GM18909 (cell line): ENCODE measurements around the gene KPNA6.

Source experiments
- ATAC-seq: cut with Tn5 transposase; IDR thresholded peaks from one replicate; pipeline ENCODE4 v1.9.1; 2021; ENCODE audit warnings: mild to moderate bottlenecking; ENCODE audit not compliant: unreplicated experiment, poor library complexity

Gene KPNA6

DNA sequence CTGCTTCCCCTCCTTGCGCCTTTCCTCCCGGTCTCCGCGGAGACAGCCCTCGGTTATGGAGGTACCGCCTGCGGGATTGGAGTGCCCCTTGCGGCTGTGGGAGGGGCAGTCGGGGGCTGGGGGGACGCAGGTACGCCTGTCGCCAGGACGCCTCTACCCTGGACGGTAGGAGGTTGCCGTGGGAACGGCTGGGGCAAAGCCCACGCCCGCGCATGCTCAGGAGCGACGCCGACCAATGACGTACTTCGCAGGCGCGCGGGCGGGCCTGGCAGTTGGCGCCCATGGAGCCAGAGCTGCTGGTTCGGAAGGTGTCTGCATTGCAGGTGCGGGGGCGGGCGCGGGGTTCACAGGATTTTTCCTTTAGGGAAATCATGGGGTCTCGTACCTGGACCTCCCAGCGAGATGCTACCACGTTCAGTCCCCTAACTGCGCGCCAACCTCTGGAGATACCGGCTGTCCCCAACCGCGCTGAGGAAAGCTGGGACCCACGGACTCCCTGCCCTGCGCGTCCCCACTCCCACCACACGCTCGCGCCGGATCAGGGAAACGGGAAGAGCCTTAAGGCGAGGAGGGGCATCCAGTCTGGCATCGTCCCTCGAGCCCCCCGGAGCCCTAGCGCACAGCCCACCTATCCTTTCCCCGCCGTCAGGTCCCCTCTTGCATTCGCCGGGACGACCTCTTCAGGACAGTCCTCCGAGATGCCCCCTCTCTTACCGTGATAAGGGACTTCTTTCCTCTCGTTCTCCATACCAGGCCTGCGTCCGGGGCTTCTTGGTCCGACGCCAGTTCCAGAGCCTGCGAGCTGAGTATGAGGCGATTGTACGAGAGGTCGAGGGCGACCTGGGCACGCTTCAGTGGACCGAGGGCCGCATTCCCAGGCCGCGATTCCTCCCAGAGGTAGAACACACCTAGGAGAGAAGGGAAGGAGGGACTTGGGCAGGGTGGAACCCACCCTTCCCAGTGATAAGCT is 97.8 kb downstream of the KPNA6 start, which contains the start of gene IQCC:
Gene IQCC (plus strand): TSS at position 271 of the 970 bp plus-strand sequence. CDS start 11 bp downstream, at position 282.
- ATAC-seq, result peak; percentile 51

DNA sequence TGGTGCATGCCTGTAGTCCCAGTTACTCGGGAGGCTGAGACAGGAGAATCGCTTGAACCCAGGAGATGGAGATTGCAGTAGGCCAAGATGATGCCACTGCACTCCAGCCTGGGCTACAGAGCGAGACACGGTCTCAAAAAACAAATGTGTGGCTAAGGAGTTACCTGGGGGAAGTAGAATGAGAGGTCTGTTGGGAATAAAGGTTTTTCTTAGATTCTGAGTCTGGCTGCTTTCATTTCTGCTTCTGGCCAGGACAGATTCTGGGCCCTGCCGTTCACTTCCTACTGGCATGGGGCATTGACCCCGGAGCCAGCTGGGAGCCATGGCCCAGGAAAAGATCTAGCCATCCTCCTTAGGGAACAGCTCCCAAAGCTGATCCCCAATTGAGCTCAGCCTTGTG is 100.6 kb downstream of the KPNA6 start:
- no peak for ATAC-seq

DNA sequence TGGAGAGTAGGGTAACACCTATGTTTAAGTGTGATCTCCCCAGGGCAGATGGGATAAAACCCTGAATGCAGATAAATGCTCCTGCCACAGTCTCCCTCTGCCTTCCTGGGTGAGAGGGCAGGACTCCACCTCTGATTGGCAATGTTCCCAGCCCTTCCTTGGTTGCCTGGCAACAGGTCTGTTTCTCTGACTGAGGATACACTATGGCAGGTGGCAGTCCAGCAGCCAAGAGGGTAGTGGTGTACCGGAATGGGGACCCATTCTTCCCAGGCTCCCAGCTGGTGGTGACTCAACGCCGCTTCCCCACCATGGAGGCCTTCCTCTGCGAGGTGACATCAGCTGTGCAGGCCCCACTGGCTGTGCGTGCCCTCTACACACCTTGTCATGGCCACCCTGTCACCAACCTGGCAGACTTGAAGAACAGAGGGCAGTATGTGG is 101.1 kb downstream of the KPNA6 start, which contains the start of gene DCDC2B:
Gene DCDC2B (plus strand): TSS at position 199 of the 438 bp plus-strand sequence. CDS start 5 bp downstream, at position 204.
- no peak for ATAC-seq

DNA sequence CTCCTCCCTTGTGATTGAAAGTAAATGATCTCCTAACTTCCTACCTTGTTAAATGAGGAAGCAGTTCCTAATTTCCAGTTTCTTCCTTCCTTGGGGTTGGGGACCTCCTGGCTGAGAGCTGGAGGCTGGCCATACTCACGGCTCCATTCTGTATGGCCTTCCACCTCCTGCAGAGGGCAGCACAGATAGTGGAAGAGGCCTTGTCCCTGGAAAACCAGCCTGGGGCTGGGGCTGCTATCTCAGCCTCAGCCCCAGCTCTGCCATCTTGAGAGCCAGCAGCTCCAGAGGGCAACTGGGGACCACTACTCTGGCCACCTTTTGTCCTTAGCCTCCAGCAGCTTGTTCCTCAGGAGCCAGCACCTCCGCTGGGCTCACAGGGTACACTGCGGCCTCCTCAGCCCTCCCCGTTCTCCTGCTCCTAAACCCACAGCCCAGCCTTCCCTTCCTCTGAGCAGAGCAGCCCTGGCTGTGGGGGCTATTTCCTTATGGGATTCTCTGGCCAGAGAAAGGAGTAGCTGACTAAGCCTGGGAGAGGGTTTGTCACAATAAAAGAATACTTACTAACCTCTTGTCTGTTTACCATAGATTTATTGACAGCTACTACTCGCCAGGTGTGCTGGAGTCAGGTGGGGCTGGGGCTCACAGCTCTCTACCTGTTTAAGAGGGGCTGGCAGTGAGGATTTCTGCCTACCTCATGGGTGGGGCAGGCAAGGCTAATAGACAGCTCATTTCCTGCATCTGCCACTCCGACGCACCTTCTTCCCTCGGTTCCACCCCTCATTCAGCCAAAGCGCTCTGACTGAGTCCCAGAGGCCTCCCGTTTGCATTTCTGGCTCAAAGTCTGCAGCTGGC is 108.0 kb downstream of the KPNA6 start:
- ATAC-seq, result no peak

DNA sequence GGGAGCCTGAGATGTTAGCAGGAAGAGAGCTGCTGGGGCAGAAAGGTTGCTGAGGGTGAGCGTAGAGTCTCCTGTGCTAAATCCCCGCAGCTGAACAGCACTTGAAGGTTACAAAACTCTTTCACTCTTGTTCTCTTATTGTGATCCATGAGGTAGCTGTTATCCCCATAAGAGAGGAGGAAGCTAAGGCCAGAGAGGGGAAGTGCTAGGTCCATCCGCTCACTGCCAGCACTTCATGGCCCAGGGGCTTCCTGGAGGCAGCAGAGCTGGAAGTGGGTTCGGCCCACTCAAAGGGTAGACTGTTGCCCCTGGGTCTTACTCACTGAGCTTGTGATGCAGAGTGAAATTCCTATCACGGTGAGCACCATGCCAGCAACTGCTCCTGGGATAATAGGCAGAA is 108.7 kb downstream of the KPNA6 start:
- ATAC-seq, result no peak

DNA sequence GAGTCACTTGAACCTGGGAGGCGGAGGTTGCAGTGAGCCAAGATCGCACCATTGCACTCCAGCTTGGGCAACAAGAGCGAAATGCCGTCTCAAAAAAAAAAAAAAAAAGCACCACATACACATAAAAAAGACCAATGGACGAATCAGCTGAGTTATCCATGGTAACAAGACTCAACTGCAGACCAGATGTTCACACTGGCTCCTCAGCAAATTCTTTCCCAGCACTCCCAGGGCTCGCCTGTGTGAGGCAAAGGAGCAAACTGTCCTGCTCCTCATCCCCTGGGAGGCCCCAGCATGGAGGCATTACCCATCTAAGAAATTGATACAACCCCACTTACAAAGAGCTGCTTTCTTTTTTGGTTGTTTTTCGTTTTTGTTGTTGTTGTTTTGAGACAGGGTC is 111.2 kb downstream of the KPNA6 start:
- no peak for ATAC-seq

DNA sequence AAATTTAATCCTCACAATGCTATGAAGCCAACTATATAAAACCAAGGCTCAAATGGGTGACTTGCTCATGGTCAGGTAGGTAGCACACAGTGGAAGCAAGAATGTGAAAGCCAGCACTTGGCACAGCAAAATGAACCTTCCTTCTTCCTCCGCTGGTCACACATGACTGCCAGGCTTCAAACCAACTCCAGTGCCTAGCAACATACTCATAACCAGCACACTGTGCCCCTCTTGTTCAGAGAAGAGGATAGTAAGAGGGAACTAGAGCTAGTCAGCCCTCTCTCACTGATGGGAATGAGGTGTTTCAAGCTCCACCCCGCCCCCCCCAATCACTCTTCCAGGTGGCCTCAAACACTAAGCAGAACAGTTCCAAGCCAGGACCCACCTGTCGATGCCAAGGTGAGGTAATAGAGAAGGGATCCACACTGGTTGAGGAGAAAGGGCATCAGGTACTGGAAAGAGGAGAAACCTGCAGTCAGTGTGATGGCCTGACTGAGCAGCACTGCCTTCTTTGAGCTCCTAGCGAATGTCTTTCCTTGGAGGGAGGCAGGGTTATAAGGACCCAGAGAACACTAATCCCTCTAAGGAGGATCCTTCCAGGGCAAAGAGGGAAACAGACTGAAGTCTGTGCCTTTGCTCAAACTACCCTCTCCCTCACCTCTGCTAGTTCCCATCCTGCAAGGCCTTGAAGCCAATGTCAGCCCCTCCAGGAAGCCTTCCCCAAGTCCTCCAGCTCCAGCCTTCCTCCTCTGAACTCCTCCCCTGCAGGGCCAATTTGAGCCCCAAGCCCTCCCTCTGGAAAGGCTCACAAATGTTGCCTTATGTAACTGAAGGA is 113.1 kb downstream of the KPNA6 start:
- ATAC-seq, result no peak

DNA sequence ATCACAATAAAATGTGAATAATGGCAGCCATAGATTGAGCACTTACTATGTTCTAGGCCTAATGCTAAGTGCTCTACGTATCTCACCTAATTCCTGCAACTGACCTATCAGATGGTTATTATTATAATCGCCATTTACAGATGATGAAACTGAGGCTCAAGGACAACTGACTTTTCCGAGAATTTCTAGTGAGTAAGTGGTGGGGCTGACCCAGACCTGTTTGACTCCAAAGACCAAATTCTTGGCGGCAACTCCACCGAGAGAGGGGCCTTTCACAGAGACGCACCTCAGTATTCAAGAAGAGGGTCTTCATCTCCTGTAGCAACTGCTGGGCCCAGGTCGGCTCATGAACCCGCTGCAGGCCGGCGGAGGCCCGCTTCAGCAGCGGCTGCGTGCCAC is 113.7 kb downstream of the KPNA6 start:
- no peak for ATAC-seq

DNA sequence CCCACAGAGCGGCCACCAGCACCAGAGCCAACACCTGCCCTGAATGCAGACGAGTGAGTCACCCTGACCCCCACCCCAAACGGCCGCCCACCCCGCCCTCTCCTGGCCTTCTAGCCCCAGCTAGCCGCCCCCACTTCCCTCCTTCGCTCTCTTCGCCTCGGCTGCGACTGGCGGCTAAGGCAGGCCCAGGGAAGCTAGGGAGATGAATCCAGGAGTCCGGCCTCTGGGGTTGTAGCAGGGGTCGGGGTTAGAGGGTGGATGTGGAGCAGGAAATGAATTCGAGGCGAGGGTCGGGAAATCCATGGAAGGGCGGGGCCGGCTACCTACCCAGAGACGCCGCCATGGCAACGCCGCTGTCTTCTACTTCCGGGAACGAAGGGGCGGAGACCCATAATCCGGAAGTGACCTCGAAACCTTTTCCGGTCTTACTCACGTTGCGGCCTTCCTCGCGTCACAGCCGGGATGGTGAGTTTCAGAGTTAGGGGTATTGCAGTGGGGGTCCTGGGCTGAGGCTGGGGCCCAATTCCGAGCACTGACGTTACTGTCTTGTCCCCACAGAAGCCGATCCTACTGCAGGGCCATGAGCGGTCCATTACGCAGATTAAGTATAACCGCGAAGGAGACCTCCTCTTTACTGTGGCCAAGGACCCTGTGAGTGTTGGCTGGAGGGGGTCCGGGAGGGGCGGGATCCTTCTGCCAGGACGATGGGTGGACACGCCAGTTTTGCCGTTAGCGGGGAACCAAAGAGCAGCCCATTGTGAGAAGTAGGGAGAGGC is 114.3 kb downstream of the KPNA6 start, which contains the start of the genes EIF3I and TMEM234:
Gene EIF3I (plus strand): TSS at position 428 of the 776 bp plus-strand sequence. CDS start 35 bp downstream, at position 463.
Gene TMEM234 (minus strand): TSS at position 374 of the 776 bp plus-strand sequence. CDS start 31 bp downstream, at position 343.
- ATAC-seq, result peak; percentile 90

DNA sequence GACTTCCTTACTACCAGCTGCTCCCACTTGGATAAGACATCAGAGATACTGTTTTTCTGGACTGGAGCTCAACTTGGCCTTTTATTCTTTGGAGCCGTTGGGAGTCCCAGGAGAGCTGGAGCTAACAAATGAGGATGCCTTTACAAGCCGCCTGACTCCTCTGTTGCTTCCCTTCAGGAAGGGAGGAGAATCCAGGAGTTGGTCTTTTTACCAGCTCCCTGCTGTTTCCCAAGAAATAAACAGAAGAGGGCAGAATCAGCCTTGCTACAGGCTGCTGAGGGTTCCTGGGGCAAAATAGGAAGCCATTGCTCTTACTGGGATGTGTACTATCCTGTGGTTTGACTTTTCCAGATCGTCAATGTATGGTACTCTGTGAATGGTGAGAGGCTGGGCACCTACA is 115.8 kb downstream of the KPNA6 start:
- no peak for ATAC-seq

DNA sequence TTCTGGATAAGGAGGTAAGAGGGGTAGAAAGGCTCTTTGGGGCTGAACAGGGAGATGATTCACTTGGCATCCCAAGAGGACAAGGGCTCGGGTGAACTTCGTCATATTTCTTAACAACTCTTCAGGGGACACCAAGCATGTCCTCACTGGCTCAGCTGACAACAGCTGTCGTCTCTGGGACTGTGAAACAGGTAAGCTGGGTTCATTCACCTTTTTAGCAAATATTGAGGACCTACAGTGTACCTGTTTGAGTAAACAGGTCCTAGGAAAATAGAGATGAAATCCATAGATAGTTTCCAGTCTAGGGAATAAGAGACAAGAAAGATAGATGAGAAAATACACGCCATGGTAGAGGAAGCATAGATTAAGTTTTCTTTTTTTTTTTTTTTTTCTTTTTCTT is 116.4 kb downstream of the KPNA6 start:
- ATAC-seq, result no peak
